NCI-H524 (cell line): ENCODE data around the gene HS6ST1.
"Not testable (repeated sequence)": the region's sequence is repeated elsewhere in the genome, so short reads cannot be mapped to it uniquely, and the experiment has no call there.

Experiments used
- DNase-seq, 2 experiments: peaks; one replicate each; lab custom pipeline; 2025; lab: John Stamatoyannopoulos, UW

Gene HS6ST1

DNA sequence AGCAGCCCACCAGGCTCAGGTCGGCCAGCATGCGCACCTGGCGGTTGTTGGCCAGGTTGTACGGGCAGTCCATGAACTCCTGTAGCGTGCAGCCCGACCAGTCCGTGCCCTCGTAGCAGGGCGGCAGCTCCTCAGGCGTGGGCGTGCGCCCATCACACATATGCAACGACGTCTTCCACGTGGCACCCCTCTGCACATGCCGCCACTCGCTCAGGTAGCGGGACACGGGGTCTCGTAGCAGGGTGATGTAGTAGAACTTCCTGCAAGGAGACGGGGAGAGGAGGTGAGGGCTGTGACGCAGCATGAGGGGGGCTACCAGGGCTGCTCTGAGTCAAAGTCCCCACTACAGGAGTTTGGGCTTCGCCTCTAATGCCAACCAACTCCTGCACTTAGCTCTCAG, 50.1 kb downstream of the HS6ST1 start:
- DNase-seq, result not testable (repeated sequence)

DNA sequence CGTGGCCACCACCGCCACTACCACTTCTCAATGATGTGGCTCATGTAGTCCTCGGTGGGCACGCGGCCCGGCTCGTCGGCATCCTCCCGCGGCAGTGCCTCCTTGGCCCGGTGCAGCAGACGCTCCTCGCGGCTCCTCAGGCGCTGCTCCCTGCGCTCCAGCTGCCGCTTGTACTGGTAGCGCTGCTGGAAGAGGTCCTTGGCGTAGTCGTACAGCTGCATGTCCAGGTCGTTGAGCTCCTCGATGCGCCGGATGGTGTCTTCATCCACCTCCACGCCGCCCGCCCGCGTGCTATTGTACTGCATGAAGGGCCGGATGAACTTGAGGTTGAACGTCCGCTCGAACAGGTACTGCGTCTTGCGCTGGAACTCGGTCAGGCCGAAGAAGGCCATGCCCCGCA, 50.5 kb downstream of the HS6ST1 start:
- not testable (repeated sequence) for DNase-seq

DNA sequence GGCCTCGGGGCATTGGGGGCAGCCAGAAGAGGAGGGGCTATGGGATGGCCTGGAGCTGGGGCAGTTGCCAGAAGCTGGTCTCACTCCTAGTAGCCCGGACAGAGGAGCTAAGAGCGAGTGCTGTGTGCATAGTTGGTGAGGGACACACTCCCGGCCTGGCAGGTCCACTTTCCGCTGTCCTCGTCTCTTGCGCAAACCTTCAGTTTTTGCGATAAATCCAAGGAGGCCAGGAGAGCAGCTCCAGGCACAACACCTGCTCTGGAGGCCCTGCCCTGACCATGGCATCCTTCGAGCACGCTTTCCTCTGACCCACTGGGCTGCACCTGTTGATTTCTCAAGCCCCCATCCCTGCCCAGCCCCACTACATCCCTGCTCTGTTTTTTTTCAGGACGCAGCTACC, 51.0 kb downstream of the HS6ST1 start:
- not testable (repeated sequence) for DNase-seq

DNA sequence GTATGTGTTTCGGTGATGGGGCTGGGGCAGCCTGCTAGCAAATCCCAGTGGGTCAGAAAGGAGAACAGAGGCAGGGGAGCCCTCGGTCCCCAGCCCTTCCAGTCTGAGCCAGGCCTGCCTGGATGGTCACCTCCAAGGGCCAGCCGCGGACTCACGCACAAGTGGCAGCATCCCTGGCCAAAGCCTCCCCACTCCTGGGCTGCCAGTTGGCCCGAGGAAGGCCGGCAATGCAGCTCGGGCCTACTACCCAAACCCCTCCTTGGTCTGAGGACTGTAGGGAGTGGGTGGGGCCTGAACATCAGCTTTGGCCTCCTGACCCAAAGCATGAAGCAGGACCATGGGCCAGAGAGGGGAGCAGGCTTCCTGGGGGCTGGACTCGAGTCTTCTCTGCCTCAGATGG, 51.5 kb downstream of the HS6ST1 start:
- DNase-seq, result not testable (repeated sequence)

DNA sequence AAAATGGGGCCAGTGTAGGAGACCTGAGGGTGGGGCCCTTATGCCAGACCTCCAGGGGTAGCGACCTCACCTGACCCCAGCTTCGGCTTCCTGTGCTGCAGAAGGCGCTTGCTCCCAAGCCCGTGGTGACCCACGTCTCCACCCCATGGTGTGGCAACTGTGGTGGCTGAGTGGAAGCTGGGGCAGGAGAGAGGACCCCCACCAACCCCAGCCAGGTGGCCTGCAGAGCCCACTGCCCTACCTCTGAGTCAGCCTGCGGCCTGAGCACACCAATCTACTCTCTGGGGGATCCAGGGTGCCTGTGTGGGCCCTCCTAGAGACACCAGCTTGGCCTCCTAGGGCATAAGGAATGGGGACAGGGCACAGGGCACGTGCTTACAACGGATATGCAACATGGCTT, 52.2 kb downstream of the HS6ST1 start:
- not testable (repeated sequence) for DNase-seq

DNA sequence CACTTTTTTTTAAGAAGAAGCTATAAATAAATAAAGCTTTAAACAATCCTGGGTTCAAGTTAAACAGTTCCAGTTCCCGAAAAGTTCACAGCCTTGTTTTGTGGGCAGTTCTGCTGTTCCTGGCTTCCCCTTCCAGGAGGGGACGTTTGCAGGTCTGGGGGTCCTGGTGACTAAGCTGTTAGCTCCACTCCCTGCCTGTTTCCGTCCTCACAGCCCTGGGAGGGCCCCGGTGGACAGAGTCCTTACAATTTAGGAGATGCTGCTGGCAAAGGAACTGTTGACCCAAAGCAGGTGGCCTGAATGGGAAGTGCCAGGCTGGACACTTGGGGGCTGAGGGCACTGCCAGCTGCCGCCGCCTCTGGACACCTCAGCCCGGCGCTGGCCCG, 53.1 kb downstream of the HS6ST1 start:
- DNase-seq, result not testable (repeated sequence)

DNA sequence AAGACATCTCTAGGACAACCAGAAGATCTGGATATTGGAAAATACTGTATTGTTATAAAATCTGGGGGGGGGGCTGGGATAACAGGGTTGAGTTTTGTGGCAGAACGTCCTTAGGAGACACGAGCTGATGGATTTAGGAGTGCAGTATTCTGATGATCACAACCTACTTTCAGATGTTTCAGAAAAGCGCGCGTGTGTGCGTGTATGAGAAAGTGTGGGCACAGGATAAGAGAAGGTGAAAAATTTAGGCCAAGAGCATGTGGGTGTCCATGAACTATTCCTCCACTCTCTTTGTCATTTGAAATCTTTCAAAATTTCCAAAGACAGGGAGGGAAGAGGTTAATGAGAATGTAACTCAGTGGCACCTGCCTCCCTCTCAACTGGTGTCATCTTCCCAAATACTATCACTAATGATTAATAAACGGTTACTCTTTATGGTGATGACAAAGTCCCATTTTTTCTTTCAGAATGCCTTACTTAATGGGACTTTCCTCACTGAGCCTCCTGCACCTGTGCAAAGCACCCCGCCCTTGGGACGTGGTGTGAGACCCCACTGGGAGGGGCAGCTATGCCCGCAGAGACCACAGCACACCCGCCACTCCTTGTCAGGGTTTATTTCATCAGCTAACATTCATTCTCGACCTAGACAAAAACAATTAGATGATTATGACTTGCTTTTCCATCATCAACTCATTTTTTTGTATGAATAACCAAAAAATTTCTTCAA, 53.6 kb downstream of the HS6ST1 start:
- no peak for DNase-seq

DNA sequence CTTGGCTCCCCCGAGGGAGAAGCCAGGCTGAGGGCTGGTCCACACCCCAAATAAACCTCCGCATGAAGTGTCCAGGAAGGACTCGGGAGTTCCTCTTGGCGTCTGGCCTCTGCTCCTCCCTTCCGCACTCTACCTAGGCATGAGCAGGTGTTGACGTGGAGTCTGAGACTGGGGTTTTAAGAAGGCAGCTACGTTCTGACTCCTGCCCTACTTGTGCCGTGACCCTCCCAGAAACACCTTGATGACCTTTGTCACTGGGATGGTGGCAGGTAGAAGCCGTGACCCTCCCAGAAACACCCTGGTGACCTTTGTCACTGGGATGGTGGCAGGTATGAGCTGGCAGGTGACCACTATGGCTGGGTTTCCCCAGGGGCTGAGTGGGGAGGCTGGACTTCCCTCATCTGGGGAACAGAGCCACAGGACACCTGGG, 54.8 kb downstream of the HS6ST1 start:
- DNase-seq, result no peak

DNA sequence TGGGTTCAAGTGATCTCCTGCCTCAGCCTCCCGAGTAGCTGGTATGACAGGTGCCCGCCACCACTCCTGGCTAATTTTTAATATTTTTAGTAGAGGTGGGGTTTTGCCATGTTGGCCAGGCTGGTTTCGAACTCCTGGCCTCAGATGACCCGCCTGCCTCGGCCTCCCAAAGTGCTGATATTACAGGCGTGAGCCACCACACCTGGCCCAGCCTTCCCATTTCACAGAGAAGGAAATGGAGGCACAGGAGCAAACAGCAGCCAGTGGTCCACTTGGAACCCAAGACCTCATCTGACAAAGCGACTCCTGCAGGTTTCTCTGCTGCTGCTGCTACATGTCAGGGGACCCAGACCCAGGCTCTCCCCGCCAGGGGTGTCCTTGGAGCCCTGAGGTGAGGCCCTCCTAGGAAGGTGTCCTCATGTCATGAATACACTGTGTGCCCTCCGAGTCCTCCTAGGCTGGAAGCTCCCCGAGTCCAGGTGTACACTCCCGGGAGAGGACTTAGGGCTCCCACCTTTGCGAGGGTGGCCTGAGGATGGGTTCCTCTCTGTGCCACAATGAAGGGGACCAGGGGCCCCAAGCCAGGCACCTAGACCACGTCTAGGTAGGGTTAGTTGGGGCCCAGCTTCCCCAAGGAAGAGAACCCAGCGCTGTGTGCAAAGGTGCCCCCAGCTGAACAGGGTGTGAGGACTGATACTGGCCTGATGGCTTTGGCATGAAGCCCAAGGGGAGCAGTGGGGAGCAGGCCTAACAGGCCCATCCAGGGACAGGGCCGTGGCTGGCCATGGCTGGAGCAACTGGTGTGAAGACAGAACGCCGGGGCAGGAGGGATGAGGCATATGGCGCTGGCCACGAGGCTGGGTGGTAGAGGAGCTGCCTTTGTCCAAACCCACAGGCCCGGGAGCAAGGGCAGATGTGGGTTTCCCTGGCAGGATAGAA, 56.1 kb downstream of the HS6ST1 start:
- no peak for DNase-seq

DNA sequence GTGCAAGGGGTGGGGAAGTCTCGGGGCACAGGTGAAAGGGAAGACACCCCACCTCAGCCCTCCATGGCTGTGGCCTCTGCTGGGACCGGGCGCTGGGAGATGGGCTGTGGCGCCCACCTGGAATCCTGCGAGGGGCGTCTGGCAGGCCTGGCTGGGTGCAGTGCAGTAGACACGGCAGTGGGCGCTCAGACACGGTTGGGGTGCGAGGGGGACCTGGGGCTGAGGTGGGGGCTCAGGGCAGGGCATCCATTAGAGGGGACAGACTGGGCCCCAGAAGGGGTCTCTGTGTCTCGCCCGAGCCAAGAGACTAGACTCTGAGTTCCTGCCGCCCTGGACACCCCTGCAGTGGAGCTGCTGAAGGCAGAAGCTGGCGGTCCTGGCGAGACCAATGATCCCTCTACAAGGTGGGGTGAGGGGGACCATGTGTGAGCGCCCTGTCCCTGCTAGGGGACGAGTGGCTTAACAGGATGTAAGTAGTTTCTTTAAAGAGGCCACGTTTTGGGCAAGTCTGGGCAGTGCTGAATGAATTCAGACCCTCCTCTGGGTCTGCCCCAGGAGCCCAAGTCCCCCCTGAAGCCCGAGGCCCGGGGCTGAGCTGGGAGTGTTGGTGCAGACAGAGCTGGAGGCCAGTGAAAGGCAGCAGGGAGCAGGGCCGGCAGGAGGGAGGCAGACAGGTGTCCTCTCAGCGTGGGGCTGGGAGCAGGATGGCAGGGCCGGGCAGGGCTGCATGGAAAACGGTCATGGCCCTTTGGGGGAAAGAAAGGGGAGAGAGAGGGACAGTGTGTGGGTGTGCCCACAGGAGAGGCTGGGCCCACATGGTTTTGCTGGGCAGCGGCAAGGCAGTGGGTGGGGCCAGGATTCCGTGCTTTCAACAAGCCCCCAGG, 57.2 kb downstream of the HS6ST1 start:
- peak in 1 of 2 experiments; percentile 10 for DNase-seq

DNA sequence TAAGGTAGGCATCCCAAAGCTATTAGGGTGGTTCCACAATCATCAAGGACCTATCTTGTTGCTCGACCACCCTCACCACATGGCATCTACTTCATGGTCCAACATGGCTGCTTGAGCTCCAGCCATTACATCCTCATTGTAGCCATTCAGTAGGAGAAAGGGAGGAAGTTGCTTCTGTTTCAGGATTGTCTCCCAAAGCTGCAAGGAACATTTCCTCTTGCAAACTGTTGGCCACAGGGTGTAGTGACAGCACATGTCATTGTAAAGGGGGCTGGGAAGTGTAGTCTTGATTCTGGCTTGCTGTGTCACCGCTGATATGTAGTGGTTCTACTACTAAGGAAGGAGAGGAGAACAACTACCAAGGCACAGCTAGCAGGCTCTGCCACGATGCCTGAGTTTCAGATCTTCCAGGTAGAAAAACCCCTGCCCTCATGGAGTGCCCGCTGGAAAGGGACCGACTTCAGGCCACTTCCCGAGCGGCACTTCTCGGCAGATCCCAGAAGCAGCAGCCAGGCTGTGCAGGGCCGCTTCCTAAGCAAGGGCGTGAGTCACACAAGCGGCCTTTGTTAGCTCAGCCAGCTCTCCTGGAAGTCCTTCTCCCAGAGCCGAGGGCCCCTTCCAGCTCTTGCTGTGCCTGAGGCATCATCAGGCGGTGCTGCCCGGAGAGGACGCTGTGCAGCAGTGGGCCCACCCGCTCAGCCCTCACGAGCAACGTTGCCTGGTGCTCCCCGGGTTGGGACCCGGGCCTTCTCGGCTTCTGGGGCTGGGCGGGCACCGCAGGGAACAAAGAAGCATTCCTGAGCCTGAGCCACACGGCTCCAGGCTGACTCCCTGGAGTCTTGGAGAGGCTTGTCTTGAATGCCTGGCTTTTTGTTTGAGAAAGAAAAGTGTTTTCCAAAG, 58.2 kb downstream of the HS6ST1 start:
- no peak for DNase-seq

DNA sequence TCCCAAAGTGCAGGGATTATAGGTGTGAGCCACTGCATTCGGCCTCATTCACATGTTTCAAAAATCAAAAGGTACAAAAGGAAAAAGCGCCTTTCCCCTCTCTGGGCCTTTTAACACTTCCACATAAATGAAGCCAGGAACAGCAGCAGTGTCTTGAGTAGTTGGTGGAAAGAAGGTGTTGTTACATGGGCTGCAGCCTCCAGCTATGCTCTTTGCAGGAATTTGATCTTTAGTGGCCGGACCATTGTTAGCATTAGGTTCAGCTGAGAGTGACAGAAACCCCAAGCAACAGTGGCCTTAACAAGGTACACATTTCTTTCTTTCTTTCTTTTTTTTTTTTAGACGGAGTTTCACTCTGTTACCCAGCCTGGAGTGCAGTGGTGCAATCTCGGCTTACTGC, 59.1 kb downstream of the HS6ST1 start:
- DNase-seq, result no peak

DNA sequence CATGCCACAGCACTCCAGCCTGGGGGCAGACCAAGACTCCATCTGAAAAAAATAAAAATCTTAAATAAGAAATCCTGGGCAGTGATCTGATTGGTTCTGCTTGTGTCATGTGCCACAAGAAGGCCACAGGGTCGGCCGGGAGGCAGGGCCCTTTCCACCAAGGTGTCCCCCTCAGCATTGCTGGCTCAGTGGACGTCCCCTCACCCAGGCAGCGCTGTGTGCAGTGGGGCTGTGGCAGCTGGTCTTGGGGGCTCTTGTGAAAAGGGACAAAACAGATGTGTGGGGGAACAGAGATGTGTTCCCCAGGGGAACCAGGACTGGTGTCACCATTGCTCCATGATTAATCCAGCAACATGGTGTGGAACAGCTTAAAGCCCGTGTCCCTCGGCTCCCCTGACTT, 60.5 kb downstream of the HS6ST1 start:
- no peak for DNase-seq

DNA sequence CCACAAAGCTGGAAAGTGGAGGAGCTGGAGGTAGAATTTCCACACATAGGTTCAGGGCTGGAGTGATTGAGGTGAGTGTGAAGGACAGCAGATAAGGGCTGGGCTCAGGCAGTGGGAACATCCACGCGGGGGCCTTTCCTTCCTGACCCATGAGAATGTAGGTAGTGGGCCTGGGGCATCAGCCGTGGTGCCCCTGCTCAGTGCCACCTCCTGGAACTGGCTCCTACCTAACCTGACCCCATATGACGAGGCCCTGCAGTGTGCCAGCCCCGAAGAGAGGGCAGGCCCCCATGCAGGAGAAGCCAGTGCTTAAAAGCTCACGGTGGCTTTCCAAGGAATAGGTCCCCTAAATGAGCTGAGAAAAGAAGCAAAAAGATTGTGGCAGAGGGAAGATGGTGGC, 66.2 kb downstream of the HS6ST1 start:
- DNase-seq, result no peak

DNA sequence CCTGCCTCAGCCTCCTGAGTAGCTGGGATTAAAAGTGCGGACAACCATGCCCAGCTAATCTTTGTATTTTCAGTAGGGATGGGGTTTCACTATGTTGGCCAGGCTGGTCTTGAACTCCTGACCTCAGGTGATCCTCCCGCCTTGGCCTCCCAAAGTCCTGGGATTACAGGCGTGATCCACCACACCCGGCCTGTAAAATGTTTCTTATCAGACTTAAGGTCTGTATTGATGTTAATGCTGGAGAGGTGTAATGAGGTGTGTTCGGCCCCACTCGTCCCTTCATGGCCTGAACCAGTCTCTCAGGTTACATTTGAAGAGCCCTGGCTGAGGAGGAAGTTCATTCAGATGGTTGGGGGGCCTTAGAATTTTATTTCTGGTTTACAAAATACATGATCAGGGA, 66.6 kb downstream of the HS6ST1 start:
- not testable (repeated sequence) for DNase-seq

DNA sequence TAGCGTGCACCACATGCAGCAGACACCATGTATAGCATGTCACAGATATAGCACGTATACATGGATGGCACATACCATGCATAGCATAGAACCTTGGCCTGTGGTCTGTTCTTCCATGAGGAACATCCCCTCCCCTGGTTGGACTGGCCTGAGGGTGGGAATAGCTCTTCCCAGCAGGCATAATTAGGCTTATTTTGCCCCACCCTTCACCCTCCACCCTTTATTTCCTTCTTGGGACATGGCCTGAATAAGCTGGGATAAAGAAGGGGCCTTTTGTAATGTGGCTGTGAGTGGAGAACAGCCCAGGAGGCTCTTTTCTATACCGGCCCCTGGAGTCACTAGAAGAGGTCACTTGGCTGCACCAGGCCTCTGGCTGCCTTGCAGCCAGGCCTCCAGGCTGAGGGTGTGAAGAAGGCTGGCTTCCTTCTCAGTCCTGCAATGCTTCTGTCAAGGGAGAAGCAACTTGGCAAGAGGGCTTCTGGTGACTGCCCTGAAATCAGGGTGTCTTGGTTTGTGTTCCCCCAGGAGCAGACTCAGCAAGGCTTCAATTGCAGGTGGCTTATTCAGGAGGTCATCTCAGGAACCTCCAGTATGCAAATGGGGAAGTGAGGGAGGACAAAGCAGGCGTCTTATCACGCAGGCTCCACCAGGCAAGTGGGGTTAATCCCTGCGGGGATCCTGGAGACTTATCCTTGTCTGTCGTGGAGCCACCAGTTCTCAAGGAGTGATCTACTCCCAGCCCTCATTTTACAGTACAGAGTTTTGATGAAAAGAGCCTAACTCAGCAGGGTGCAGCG, 68.2 kb downstream of the HS6ST1 start:
- no peak for DNase-seq

DNA sequence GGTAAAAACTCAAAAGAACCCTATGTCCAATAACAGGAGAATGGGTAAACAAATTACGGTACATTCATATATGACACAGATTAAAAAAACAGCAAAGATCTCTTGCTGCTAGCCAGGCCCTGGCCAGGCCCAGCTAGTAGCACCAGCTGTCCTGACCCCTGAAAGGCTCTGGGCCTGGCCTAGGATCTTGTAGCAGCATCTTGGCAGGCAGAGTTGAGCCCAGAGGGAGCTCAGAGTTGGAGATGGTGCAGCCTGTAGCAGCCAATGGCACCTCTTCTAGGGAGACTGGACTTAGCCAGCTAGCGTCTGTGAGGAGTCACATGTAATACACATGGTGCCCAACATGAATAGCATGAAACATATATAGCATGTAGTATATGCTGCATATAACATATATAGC, 69.1 kb downstream of the HS6ST1 start:
- no peak for DNase-seq

DNA sequence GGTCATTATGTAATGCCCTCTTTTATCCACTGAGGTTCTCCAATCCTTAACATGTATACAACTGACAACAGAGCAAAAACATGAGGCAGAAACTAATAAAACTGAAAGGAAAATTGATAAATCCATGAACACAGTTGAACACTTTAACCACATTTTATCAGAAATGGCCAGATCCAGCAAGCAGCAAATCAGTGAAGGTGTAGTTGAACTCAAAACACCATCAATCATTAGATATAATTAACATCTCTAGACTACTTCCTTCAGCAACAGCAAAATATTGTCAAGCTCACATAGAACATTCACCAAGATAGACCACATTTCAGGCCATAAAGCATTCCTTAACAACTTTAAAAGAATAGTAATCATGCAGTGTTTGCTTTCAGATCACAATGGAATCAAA, 72.9 kb downstream of the HS6ST1 start:
- DNase-seq, result no peak

DNA sequence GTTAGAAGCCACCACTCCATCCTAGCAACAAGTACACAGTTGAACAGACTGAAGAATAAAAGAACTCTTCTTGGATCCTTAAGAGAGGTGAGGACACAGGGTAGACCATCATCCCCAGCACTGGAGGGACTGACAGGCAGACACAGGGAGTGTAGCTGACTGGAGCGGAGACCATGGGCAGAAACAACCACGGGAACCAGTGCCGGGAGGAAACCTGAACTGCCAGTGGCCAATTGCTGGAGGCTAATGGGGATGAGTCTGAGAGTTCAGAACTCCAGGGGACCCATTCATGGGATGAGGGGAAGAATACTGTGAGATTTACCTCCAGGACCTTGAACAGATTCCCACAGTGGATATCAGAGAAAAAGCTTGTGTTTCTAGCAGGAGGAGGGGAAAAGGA, 76.8 kb downstream of the HS6ST1 start:
- DNase-seq, result no peak
